ENCODE results near the gene NCBP3. TPM values are rescaled to one million over a fixed set of nuclear protein-coding genes. Genes with fewer than 3 reads are reported as not detected.

Gene NCBP3
- total and polyA plus RNA-seq, 2 donors from 2014 or later = 14.5 to 41.5 TPM

DNA sequence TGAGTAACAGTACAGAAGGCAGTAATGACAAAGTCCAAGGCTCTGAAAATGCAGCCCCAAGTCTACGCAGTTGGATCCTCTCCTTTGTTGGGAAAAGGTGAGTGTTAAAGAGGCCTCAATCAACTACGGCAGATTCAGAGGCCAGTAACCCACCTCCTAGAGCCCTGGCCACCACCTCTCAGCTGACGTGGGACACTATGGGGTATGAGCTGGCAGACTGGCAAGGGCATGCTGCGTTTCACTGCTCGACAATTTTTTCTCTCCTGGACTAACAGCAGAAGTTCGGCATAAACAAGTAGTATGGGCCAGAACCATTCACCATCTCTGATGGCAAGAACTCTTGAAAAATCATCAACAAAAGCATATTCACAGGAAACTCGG lies 17.2 kb downstream of the NCBP3 start:
- DNase-seq (no peak), FAIRE-seq (no peak)
- TF ChIP-seq, protein P1, sequence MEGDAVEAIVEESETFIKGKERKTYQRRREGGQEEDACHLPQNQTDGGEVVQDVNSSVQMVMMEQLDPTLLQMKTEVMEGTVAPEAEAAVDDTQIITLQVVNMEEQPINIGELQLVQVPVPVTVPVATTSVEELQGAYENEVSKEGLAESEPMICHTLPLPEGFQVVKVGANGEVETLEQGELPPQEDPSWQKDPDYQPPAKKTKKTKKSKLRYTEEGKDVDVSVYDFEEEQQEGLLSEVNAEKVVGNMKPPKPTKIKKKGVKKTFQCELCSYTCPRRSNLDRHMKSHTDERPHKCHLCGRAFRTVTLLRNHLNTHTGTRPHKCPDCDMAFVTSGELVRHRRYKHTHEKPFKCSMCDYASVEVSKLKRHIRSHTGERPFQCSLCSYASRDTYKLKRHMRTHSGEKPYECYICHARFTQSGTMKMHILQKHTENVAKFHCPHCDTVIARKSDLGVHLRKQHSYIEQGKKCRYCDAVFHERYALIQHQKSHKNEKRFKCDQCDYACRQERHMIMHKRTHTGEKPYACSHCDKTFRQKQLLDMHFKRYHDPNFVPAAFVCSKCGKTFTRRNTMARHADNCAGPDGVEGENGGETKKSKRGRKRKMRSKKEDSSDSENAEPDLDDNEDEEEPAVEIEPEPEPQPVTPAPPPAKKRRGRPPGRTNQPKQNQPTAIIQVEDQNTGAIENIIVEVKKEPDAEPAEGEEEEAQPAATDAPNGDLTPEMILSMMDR (IDR thresholded peaks at IDR 0.05; ENCODE audit: borderline replicate concordance, extremely low read depth, insufficient read depth) = no peak
- intact Hi-C loops (cut with DNase I) = no loop called here
- Histone ChIP-seq H3K27me3 (ENCODE audit: control insufficient read depth, insufficient read depth, low read length) (no peaks in the 10 kb centered on the region), H3K4me3 (ENCODE audit: low read length in 3 of 3) (no peak overlapping the region), H3K36me3 (ENCODE audit: control insufficient read depth in 2 of 3, insufficient read depth in 3 of 3, low read length in 3 of 3) (peaks cover 4 to 29% (median 15%) of the 10 kb centered on the region in 3 donors), H3K9me3 (ENCODE audit: control insufficient read depth in 2 of 3, insufficient read depth in 1 of 3, low read length in 3 of 3) (no peaks in the 10 kb centered on the region), H3K27ac (ENCODE audit: low read depth in 2 of 2, low read length in 2 of 2) (no peak overlapping the region), H3K9ac (ENCODE audit: low read length in 3 of 3) (no peak overlapping the region), H3K4me1 (ENCODE audit: control insufficient read depth in 2 of 3, insufficient read depth in 2 of 3, low read depth in 1 of 3, low read length in 3 of 3) (peaks cover 0 to 5% (median 0%) of the 10 kb centered on the region in 3 donors)

DNA sequence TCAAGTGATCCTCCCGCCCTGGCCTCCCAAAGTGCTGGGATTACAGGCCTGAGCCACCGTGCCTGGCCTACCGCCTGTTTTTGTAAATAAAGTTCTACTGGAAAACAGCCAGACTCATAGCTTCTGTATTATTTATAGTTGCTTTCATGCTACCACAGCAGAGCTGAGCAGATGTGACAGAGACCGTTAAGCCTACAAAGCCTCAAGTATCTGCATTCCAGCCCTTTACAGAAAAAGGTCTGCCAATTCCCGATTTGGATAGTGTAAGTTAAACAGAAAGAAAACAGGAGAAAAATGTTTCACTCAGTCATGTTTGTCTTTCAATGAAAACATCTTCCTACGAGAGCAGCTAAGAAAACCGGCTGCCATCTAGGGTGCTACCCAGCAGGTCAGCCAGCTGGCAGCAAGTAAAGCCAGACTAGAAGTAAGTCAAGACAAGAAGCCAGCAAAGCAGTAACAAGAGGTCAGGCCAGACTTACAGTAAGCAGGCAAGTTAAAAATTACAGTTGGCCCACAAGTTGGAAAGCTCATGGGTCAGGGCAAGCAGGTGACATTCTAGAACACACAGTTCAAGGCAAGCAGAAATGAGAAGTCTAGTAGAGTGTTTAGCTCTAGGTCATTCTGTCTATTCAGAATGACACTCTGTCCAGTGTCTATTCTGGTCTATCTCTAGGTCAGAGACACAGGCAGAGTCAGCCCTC lies 17.7 kb downstream of the NCBP3 start:
- FAIRE-seq (no peak), DNase-seq (peak in 1 of 5 donors; percentile 18)
- Histone ChIP-seq H3K27ac (ENCODE audit: low read depth in 2 of 2, low read length in 2 of 2) (no peak overlapping the region), H3K4me1 (ENCODE audit: control insufficient read depth in 2 of 3, insufficient read depth in 2 of 3, low read depth in 1 of 3, low read length in 3 of 3) (peaks cover 0 to 5% (median 0%) of the 10 kb centered on the region in 3 donors), H3K4me3 (ENCODE audit: low read length in 3 of 3) (no peak overlapping the region), H3K9ac (ENCODE audit: low read length in 3 of 3) (no peak overlapping the region), H3K36me3 (ENCODE audit: control insufficient read depth in 2 of 3, insufficient read depth in 3 of 3, low read length in 3 of 3) (peaks cover 4 to 33% (median 18%) of the 10 kb centered on the region in 3 donors), H3K27me3 (ENCODE audit: control insufficient read depth, insufficient read depth, low read length) (no peaks in the 10 kb centered on the region), H3K9me3 (ENCODE audit: control insufficient read depth in 2 of 3, insufficient read depth in 1 of 3, low read length in 3 of 3) (no peaks in the 10 kb centered on the region)
- TF ChIP-seq, protein P1 (IDR thresholded peaks at IDR 0.05; ENCODE audit: borderline replicate concordance, extremely low read depth, insufficient read depth) = no peak
- intact Hi-C loops (cut with DNase I) = no loop called here

DNA sequence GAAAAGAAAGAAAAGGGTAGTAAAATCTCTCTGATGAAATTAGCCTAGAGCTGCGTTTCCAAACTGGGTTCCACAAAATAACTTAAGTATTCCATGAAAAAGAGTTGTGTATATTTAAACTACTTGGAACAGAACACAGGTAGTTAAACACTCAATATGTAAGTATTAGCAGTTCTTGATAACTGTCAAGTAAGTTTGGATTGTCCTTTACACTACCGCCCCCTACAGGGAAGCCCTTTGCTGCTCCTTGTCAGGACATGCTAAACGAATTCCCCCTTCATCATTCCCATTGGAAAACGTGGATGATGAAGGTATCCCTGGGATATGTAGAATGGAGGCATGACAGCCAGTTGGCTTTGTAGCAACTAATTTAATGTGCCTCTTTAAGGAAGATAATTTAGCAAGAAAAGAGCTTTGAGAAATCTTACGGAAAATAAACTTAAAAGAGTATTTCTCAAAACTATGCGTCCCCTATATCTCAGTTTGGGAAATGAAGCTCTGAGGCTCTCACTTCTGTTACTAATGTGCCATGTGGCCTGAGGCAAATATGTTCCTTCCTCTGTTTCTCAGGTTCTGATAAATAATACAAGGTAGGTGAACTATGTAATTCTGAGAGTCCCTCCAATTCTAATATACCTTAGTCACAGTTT lies 18.8 kb downstream of the NCBP3 start:
- Histone ChIP-seq H3K9me3 (ENCODE audit: control insufficient read depth in 2 of 3, insufficient read depth in 1 of 3, low read length in 3 of 3) (no peaks in the 10 kb centered on the region), H3K9ac (ENCODE audit: low read length in 3 of 3) (no peak overlapping the region), H3K4me1 (ENCODE audit: control insufficient read depth in 2 of 3, insufficient read depth in 2 of 3, low read depth in 1 of 3, low read length in 3 of 3) (peaks cover 0 to 5% (median 0%) of the 10 kb centered on the region in 3 donors), H3K4me3 (ENCODE audit: low read length in 3 of 3) (no peak overlapping the region), H3K27me3 (ENCODE audit: control insufficient read depth, insufficient read depth, low read length) (no peaks in the 10 kb centered on the region), H3K27ac (ENCODE audit: low read depth in 2 of 2, low read length in 2 of 2) (no peak overlapping the region), H3K36me3 (ENCODE audit: control insufficient read depth in 2 of 3, insufficient read depth in 3 of 3, low read length in 3 of 3) (peaks cover 4 to 38% (median 22%) of the 10 kb centered on the region in 3 donors)
- DNase-seq (peak in 4 of 5 donors; percentile 43 to 79 (median 58)), FAIRE-seq (no peak)
- TF ChIP-seq, protein P1 (IDR thresholded peaks at IDR 0.05; ENCODE audit: borderline replicate concordance, extremely low read depth, insufficient read depth) = peak; percentile 49
- intact Hi-C loops (cut with DNase I) = no loop called here
